WI38 (cell line): ENCODE measurements around the gene NPR2.

Experiments used
- H3K4me3 ChIP-seq: 2 replicates; pipeline ENCODE4 v1.5.1; 2011; ENCODE audit warnings: low read depth, mild to moderate bottlenecking, control low read depth, low read length
- CTCF ChIP-seq: IDR thresholded peaks from 2 replicates; pipeline ENCODE4 v1.5.1; 2012; ENCODE audit warnings: low read depth, mild to moderate bottlenecking, control low read depth, low read length

The NPR2 gene

DNA sequence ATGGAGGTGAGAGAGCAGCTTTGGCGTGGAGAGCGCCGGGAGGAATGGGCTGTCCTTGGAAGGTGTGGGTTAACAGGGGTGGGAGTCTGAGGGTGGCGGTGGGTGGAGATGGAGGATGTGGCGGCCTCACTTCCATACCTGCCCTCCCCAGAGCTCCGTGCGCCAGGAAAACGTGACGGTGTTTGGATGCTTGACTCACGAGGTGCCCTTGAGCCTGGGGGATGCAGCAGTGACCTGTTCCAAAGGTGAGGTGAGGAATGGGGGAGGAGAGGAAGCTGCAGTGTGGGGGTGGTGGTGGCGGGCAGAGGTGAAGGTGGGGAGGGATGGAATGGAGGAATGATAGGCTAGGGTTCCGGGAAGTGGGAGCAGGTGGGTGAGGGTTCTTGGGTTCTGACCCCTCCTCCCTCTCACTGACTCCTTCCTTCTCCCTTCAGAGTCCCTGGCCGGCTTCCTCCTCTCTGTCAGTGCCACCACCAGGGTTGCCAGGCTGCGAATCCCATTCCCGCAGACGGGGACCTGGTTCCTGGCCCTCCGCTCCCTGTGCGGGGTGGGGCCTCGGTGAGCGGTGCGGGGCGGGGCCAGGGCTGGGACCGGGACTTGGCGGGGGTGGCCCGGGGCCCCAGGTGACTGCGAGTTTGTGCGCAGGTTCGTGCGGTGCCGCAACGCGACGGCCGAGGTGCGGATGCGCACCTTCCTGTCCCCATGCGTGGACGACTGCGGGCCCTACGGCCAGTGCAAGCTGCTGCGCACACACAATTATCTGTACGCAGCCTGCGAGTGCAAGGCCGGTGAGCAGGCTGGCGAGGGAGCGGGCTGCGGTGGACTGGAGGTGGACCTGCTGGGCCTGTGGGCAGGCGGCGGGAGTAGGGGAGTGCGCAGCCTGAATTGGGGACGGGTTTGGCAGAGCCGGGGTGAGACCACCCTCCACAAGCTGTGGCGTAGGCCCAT is 54.7 kb downstream of the NPR2 start:
- no peak overlapping the region for H3K4me3 ChIP-seq
- TF ChIP-seq CTCF = no peak

GRCh38 chr9:35847792-35848572 is 56.6 kb downstream of the NPR2 start:
- TF ChIP-seq CTCF = no peak
- H3K4me3 ChIP-seq = no peak overlapping the region

- no peak overlapping the region for H3K4me3 ChIP-seq
- TF ChIP-seq CTCF = no peak
These were observed 61.0 kb downstream of the NPR2 start for GRCh38 chr9:35852267-35852815.

GRCh38 chr9:35852876-35853865 is 61.8 kb downstream of the NPR2 start:
- no peak overlapping the region for H3K4me3 ChIP-seq
- TF ChIP-seq CTCF = no peak

DNA sequence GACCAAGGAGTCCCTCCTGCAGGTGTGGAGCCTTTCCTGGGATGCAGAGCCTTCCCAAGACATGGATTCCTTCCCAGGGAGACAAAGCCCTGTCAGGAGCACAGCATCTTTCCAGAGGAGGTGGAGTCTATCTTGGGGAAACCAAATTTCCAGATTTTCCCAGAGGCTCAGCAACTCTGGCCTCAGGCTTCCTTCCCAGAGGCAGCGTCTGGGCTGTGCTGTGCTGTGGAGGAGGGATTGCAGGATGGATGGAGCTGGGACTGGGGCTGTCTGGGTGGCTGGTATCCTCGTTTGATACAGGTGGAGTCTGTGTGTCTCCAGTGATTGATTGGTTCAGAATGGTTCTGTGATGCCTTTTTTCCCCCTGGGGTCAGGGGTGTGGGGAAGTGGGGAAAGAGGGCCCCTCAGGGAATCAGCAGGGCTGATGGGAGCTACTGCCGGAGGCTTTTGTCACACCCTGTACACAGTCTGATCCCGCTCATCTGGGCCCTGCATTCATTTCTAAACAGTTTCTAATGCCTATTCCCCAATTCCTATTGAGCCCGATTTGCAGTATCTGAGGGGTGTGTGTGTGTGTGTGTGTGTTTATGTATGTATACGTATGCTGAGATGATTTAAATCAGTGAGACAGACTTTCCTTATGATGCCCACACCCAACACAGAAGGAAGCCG is 62.8 kb downstream of the NPR2 start:
- TF ChIP-seq CTCF = no peak
- no peak overlapping the region for H3K4me3 ChIP-seq

GRCh38 chr9:35856206-35856605 is 64.8 kb downstream of the NPR2 start:
- no peak for TF ChIP-seq CTCF

More at GRCh38 chr9:35856206-35856605, 64.8 kb downstream of the NPR2 start:
- no peak overlapping the region for H3K4me3 ChIP-seq
